GM21528 (cell line): ENCODE measurements around the gene JARID2.

Experiments
- ATAC-seq: cut with Tn5 transposase; IDR thresholded peaks from one replicate; pipeline ENCODE4 v1.9.1; 2021; ENCODE audit warnings: mild to moderate bottlenecking, moderate library complexity; ENCODE audit not compliant: unreplicated experiment, low FRiP score

JARID2 gene

GRCh38 chr6:15496345-15497131 is 250.7 kb downstream of the JARID2 start:
- ATAC-seq = no peak

GRCh38 chr6:15498640-15499039 is 252.8 kb downstream of the JARID2 start:
- no peak for ATAC-seq

GRCh38 chr6:15499125-15499524 is 253.3 kb downstream of the JARID2 start:
- ATAC-seq = no peak

GRCh38 chr6:15499591-15499990 is 253.7 kb downstream of the JARID2 start:
- no peak for ATAC-seq

GRCh38 chr6:15500078-15500740 is 254.3 kb downstream of the JARID2 start:
- no peak for ATAC-seq

GRCh38 chr6:15500901-15501825 is 255.3 kb downstream of the JARID2 start:
- ATAC-seq = no peak

- no peak for ATAC-seq
Measured at GRCh38 chr6:15501826-15502445, 256.1 kb downstream of the JARID2 start.

- ATAC-seq = no peak
Measured at GRCh38 chr6:15502446-15503345, 256.8 kb downstream of the JARID2 start.

- ATAC-seq = no peak
Measured at GRCh38 chr6:15503346-15503680, 257.4 kb downstream of the JARID2 start.

GRCh38 chr6:15504040-15504495 is 258.2 kb downstream of the JARID2 start:
- no peak for ATAC-seq

GRCh38 chr6:15504581-15505350 is 258.9 kb downstream of the JARID2 start:
- no peak for ATAC-seq

- ATAC-seq = no peak
Measured at GRCh38 chr6:15505463-15505918, 259.6 kb downstream of the JARID2 start.

- no peak for ATAC-seq
Measured at GRCh38 chr6:15506066-15506465, 260.2 kb downstream of the JARID2 start.

- no peak for ATAC-seq
Measured at GRCh38 chr6:15507221-15507620, 261.4 kb downstream of the JARID2 start.

GRCh38 chr6:15507746-15508145 is 261.9 kb downstream of the JARID2 start:
- no peak for ATAC-seq

GRCh38 chr6:15508441-15508871 is 262.6 kb downstream of the JARID2 start:
- no peak for ATAC-seq

GRCh38 chr6:15508931-15509330 is 263.1 kb downstream of the JARID2 start:
- ATAC-seq = no peak

GRCh38 chr6:15509335-15509933 is 263.6 kb downstream of the JARID2 start:
- no peak for ATAC-seq
